ENCODE data around the gene TEAD4.

The TEAD4 gene

GRCh38 chr12:3000548-3001275 is 41.5 kb downstream of the TEAD4 start:
- H3K27me3 ChIP-seq (ENCODE audit: insufficient read depth, low read length): no peaks in the 10 kb centered on the region
- H3K4me3 ChIP-seq (ENCODE audit: low read length): no peak overlapping the region
- no peak overlapping the region for H3K27ac ChIP-seq (ENCODE audit: low read depth, low read length)
- WGBS: 76% methylated on average over 12 of the region's 13 CpGs
- no peak overlapping the region for H3K9ac ChIP-seq (ENCODE audit: low read depth, low read length)
- H3K36me3 ChIP-seq (ENCODE audit: insufficient read depth, low read length): peaks cover 51% of the 10 kb centered on the region
- no peaks in the 10 kb centered on the region for H3K9me3 ChIP-seq (ENCODE audit: insufficient read depth, low read depth, low read length)
- peaks cover 14% of the 10 kb centered on the region; the same call in 1 of the 2 replicates for H3K4me1 ChIP-seq (ENCODE audit: insufficient read depth, low read length)

- H3K27ac ChIP-seq (ENCODE audit: low read depth, low read length): no peak overlapping the region
- H3K27me3 ChIP-seq (ENCODE audit: insufficient read depth, low read length): no peaks in the 10 kb centered on the region
- no peak overlapping the region for H3K4me3 ChIP-seq (ENCODE audit: low read length)
- peaks cover 54% of the 10 kb centered on the region for H3K36me3 ChIP-seq (ENCODE audit: insufficient read depth, low read length)
- no peak overlapping the region for H3K9ac ChIP-seq (ENCODE audit: low read depth, low read length)
- 93% methylated on average over 5 of the region's 5 CpGs for WGBS
- no peaks in the 10 kb centered on the region for H3K9me3 ChIP-seq (ENCODE audit: insufficient read depth, low read depth, low read length)
- H3K4me1 ChIP-seq (ENCODE audit: insufficient read depth, low read length): peaks cover 14% of the 10 kb centered on the region; the same call in 1 of the 2 replicates
Measured at GRCh38 chr12:3002646-3003045, 43.4 kb downstream of the TEAD4 start.

- 81% methylated on average over 15 of the region's 15 CpGs for WGBS
Measured at GRCh38 chr12:3003357-3003992, 44.3 kb downstream of the TEAD4 start.

GRCh38 chr12:3004655-3005565 is 45.7 kb downstream of the TEAD4 start:
- H3K36me3 ChIP-seq (ENCODE audit: insufficient read depth, low read length): peaks cover 65% of the 10 kb centered on the region
- 94% methylated on average over 14 of the region's 15 CpGs for whole genome bisulfite sequencing

More at GRCh38 chr12:3003357-3003992, 44.3 kb downstream of the TEAD4 start:
- no peaks in the 10 kb centered on the region for H3K27me3 ChIP-seq (ENCODE audit: insufficient read depth, low read length)
- H3K36me3 ChIP-seq (ENCODE audit: insufficient read depth, low read length): peaks cover 54% of the 10 kb centered on the region
- H3K9ac ChIP-seq (ENCODE audit: low read depth, low read length): no peak overlapping the region
- no peak overlapping the region for H3K27ac ChIP-seq (ENCODE audit: low read depth, low read length)
- H3K4me3 ChIP-seq (ENCODE audit: low read length): no peak overlapping the region
- H3K4me1 ChIP-seq (ENCODE audit: insufficient read depth, low read length): peaks cover 11% of the 10 kb centered on the region; the same call in 1 of the 2 replicates
- no peaks in the 10 kb centered on the region for H3K9me3 ChIP-seq (ENCODE audit: insufficient read depth, low read depth, low read length)

GRCh38 chr12:3005736-3006135 is 46.5 kb downstream of the TEAD4 start:
- no peak overlapping the region for H3K9ac ChIP-seq (ENCODE audit: low read depth, low read length)
- no peak overlapping the region for H3K27ac ChIP-seq (ENCODE audit: low read depth, low read length)
- WGBS: 96% methylated on average over 8 of the region's 8 CpGs
- peaks cover 74% of the 10 kb centered on the region for H3K36me3 ChIP-seq (ENCODE audit: insufficient read depth, low read length)
- H3K27me3 ChIP-seq (ENCODE audit: insufficient read depth, low read length): no peaks in the 10 kb centered on the region
- H3K4me3 ChIP-seq (ENCODE audit: low read length): no peak overlapping the region
- H3K9me3 ChIP-seq (ENCODE audit: insufficient read depth, low read depth, low read length): no peaks in the 10 kb centered on the region
- H3K4me1 ChIP-seq (ENCODE audit: insufficient read depth, low read length): no peaks in the 10 kb centered on the region

More at GRCh38 chr12:3004655-3005565, 45.7 kb downstream of the TEAD4 start:
- Histone ChIP-seq H3K27ac (ENCODE audit: low read depth, low read length) (no peak overlapping the region), H3K4me3 (ENCODE audit: low read length) (no peak overlapping the region), H3K4me1 (ENCODE audit: insufficient read depth, low read length) (no peaks in the 10 kb centered on the region), H3K9ac (ENCODE audit: low read depth, low read length) (no peak overlapping the region), H3K27me3 (ENCODE audit: insufficient read depth, low read length) (no peaks in the 10 kb centered on the region), H3K9me3 (ENCODE audit: insufficient read depth, low read depth, low read length) (no peaks in the 10 kb centered on the region)

GRCh38 chr12:3009780-3010179 is 50.6 kb downstream of the TEAD4 start:
- no peak overlapping the region for H3K27ac ChIP-seq (ENCODE audit: low read depth, low read length)
- H3K9me3 ChIP-seq (ENCODE audit: insufficient read depth, low read depth, low read length): no peaks in the 10 kb centered on the region
- H3K4me1 ChIP-seq (ENCODE audit: insufficient read depth, low read length): no peaks in the 10 kb centered on the region
- H3K9ac ChIP-seq (ENCODE audit: low read depth, low read length): no peak overlapping the region
- WGBS: 96% methylated on average over 14 of the region's 14 CpGs
- H3K27me3 ChIP-seq (ENCODE audit: insufficient read depth, low read length): no peaks in the 10 kb centered on the region
- H3K36me3 ChIP-seq (ENCODE audit: insufficient read depth, low read length): peaks cover 65% of the 10 kb centered on the region
- no peak overlapping the region for H3K4me3 ChIP-seq (ENCODE audit: low read length)

GRCh38 chr12:3010214-3010930 is 51.2 kb downstream of the TEAD4 start:
- H3K4me1 ChIP-seq (ENCODE audit: insufficient read depth, low read length): no peaks in the 10 kb centered on the region
- no peak overlapping the region for H3K9ac ChIP-seq (ENCODE audit: low read depth, low read length)
- no peak overlapping the region for H3K4me3 ChIP-seq (ENCODE audit: low read length)
- H3K27ac ChIP-seq (ENCODE audit: low read depth, low read length): no peak overlapping the region
- peaks cover 66% of the 10 kb centered on the region for H3K36me3 ChIP-seq (ENCODE audit: insufficient read depth, low read length)
- 93% methylated on average over 22 of the region's 22 CpGs for WGBS
- H3K9me3 ChIP-seq (ENCODE audit: insufficient read depth, low read depth, low read length): no peaks in the 10 kb centered on the region
- no peaks in the 10 kb centered on the region for H3K27me3 ChIP-seq (ENCODE audit: insufficient read depth, low read length)

- no peak overlapping the region for H3K4me3 ChIP-seq (ENCODE audit: low read length)
- H3K9me3 ChIP-seq (ENCODE audit: insufficient read depth, low read depth, low read length): no peaks in the 10 kb centered on the region
- H3K27me3 ChIP-seq (ENCODE audit: insufficient read depth, low read length): no peaks in the 10 kb centered on the region
- no peaks in the 10 kb centered on the region for H3K4me1 ChIP-seq (ENCODE audit: insufficient read depth, low read length)
- H3K27ac ChIP-seq (ENCODE audit: low read depth, low read length): no peak overlapping the region
- no peak overlapping the region for H3K9ac ChIP-seq (ENCODE audit: low read depth, low read length)
- H3K36me3 ChIP-seq (ENCODE audit: insufficient read depth, low read length): peaks cover 73% of the 10 kb centered on the region
- WGBS: 98% methylated on average over 6 of the region's 6 CpGs
Measured at GRCh38 chr12:3012786-3013185, 53.6 kb downstream of the TEAD4 start.

GRCh38 chr12:3014641-3015040 is 55.4 kb downstream of the TEAD4 start:
- no peaks in the 10 kb centered on the region for H3K4me1 ChIP-seq (ENCODE audit: insufficient read depth, low read length)
- H3K36me3 ChIP-seq (ENCODE audit: insufficient read depth, low read length): peaks cover 79% of the 10 kb centered on the region
- H3K27ac ChIP-seq (ENCODE audit: low read depth, low read length): no peak overlapping the region
- H3K9ac ChIP-seq (ENCODE audit: low read depth, low read length): no peak overlapping the region
- no peak overlapping the region for H3K4me3 ChIP-seq (ENCODE audit: low read length)
- WGBS: 88% methylated on average over 16 of the region's 16 CpGs
- no peaks in the 10 kb centered on the region for H3K27me3 ChIP-seq (ENCODE audit: insufficient read depth, low read length)
- no peaks in the 10 kb centered on the region for H3K9me3 ChIP-seq (ENCODE audit: insufficient read depth, low read depth, low read length)

- H3K9ac ChIP-seq (ENCODE audit: low read depth, low read length): no peak overlapping the region
- no peaks in the 10 kb centered on the region for H3K9me3 ChIP-seq (ENCODE audit: insufficient read depth, low read depth, low read length)
- 95% methylated on average over 12 of the region's 12 CpGs for WGBS
- H3K36me3 ChIP-seq (ENCODE audit: insufficient read depth, low read length): peaks cover 79% of the 10 kb centered on the region
- H3K27ac ChIP-seq (ENCODE audit: low read depth, low read length): no peak overlapping the region
- no peaks in the 10 kb centered on the region for H3K27me3 ChIP-seq (ENCODE audit: insufficient read depth, low read length)
- H3K4me1 ChIP-seq (ENCODE audit: insufficient read depth, low read length): no peaks in the 10 kb centered on the region
- no peak overlapping the region for H3K4me3 ChIP-seq (ENCODE audit: low read length)
Measured at GRCh38 chr12:3015356-3015755, 56.2 kb downstream of the TEAD4 start.
